ENCODE measurements around the gene NELFB. TPM values are rescaled to one million over a fixed set of nuclear protein-coding genes. Genes with fewer than 3 reads are reported as not detected.

The NELFB gene
- total and polyA plus RNA-seq, 9 of the 15 experiments (the other 6 are each of a cell fraction or from before 2014, with no cell fraction given): 0.24 to 84.0 (median 29.7) TPM

DNA sequence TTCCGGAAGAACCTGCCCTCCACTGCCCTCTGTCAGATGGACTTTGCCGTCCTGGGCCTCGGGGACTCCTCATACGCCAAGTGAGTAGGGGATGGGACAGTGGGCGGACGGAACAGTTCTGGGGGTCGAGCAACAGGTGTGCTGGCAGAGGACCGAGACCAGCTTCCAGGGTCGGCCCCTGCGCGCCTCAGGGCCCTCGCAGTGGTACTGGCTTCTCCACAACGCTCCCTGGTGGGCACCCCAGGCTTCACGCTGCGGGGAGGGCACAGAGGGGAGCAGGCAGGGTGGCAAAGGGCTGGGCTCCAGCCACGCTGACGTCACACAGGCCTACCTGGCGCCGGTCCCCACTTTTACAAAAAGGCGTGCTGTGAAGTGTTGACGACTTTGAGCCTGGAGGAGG lies 42.6 kb upstream of the NELFB start (continued):
- TF ChIP-seq, protein P1, sequence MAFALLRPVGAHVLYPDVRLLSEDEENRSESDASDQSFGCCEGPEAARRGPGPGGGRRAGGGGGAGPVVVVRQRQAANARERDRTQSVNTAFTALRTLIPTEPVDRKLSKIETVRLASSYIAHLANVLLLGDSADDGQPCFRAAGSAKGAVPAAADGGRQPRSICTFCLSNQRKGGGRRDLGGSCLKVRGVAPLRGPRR (CRISPR knock-in tag; IDR thresholded peaks at IDR 0.05): no peak
- TF ChIP-seq SMAD2 (IDR thresholded peaks at IDR 0.05; ENCODE audit: low read depth, low read length): no peak
- TF ChIP-seq RCOR1 (IDR thresholded peaks at IDR 0.05; ENCODE audit: borderline replicate concordance in 1 of 2, low read depth in 2 of 2, low read length in 2 of 2): no peak
- no peak for TF ChIP-seq POLR2B (IDR thresholded peaks at IDR 0.05; ENCODE audit: low read depth, partially characterized antibody)
- TF ChIP-seq ZBED1 (IDR thresholded peaks at IDR 0.05): no peak
- no peak for TF ChIP-seq HDAC2 (IDR thresholded peaks at IDR 0.05)
- TF ChIP-seq, protein P2, sequence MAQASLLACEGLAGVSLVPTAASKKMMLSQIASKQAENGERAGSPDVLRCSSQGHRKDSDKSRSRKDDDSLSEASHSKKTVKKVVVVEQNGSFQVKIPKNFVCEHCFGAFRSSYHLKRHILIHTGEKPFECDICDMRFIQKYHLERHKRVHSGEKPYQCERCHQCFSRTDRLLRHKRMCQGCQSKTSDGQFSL (CRISPR knock-in tag; IDR thresholded peaks at IDR 0.05): no peak
- TF ChIP-seq, protein P2 (tag; IDR thresholded peaks at IDR 0.05): no peak
- TF ChIP-seq ZNF76 (CRISPR knock-in tag; IDR thresholded peaks at IDR 0.05; ENCODE audit: borderline replicate concordance): no peak
